ENCODE results near the gene RAPGEF2. TPM values are rescaled to one million over a fixed set of nuclear protein-coding genes. Genes with fewer than 3 reads are reported as not detected.

The RAPGEF2 gene
- total and polyA plus RNA-seq, 10 of the 15 experiments (the other 5 are each of a cell fraction or from before 2014, with no cell fraction given) = 0.31 to 24.0 (median 2.9) TPM

GRCh38 chr4:159303435-159303834 lies 200.6 kb downstream of the RAPGEF2 start (continued):
- TF ChIP-seq MXI1 (IDR thresholded peaks at IDR 0.05; ENCODE audit: low read depth, low read length) (no peak), PAX5 (IDR thresholded peaks at IDR 0.05; ENCODE audit: borderline replicate concordance, low read depth, low read length) (no peak), RELA (IDR thresholded peaks at IDR 0.05; ENCODE audit: borderline replicate concordance, partially characterized antibody) (no peak), IKZF2 (IDR thresholded peaks at IDR 0.05) (no peak)

- intact Hi-C loops (cut with micrococcal nuclease; ENCODE audit: unreplicated experiment) = no loop called here
- TF ChIP-seq BCL3 (IDR thresholded peaks at IDR 0.05; ENCODE audit: borderline replicate concordance, insufficient read depth, low read depth, low read length, poor library complexity, severe bottlenecking) = no peak
- TF ChIP-seq ZNF384 (IDR thresholded peaks at IDR 0.05; ENCODE audit: borderline replicate concordance, low read depth, low read length) = no peak
- no peak for TF ChIP-seq CREM (IDR thresholded peaks at IDR 0.05; ENCODE audit: low read depth)
- no peak for TF ChIP-seq PML (IDR thresholded peaks at IDR 0.05; ENCODE audit: low read length)
- no peak for TF ChIP-seq ZNF687 (IDR thresholded peaks at IDR 0.05)
- TF ChIP-seq YY1 (IDR thresholded peaks at IDR 0.05; ENCODE audit: low read depth, low read length) = no peak
- no peak for TF ChIP-seq CBFB (IDR thresholded peaks at IDR 0.05; ENCODE audit: low read depth)
- no peak for TF ChIP-seq MEF2B (IDR thresholded peaks at IDR 0.05; ENCODE audit: partially characterized antibody, poor library complexity, severe bottlenecking)
- no peak for TF ChIP-seq RUNX3 (IDR thresholded peaks at IDR 0.05; ENCODE audit: low read length)
- TF ChIP-seq POLR2AphosphoS2 (IDR thresholded peaks at IDR 0.05; ENCODE audit: low read depth, low read length) = no peak
- no peak for TF ChIP-seq ZBTB33 (IDR thresholded peaks at IDR 0.05)
- no peak for TF ChIP-seq SMAD5 (IDR thresholded peaks at IDR 0.05; ENCODE audit: low read depth)
- no peak for TF ChIP-seq SREBF2 (IDR thresholded peaks at IDR 0.05; ENCODE audit: low read length)
- no peak for TF ChIP-seq TCF3 (IDR thresholded peaks at IDR 0.05; ENCODE audit: borderline replicate concordance, insufficient read depth, low read depth, low read length)
- no peak for TF ChIP-seq YBX1 (IDR thresholded peaks at IDR 0.05)
- no peak for TF ChIP-seq IKZF2 (IDR thresholded peaks at IDR 0.05)
- ATAC-seq = no peak
- 98% methylated on average over 2 of the region's 2 CpGs for WGBS (ENCODE audit: insufficient coverage, insufficient replicate concordance, low lambda C conversion rate, missing lambda C conversion rate)
- H3K79me2 ChIP-seq (ENCODE audit: control insufficient read depth, insufficient read depth, low read length) = no peaks in the 10 kb centered on the region
- POLR2A ChIA-PET = no interaction called here
- H3K9ac ChIP-seq (ENCODE audit: control insufficient read depth, insufficient read depth, low read length) = no peak overlapping the region
- no peak overlapping the region for H3K4me3 ChIP-seq
- no peak overlapping the region for H3K27ac ChIP-seq (ENCODE audit: control insufficient read depth, insufficient read depth)
- H4K20me1 ChIP-seq (ENCODE audit: control insufficient read depth, insufficient read depth) = no peaks in the 10 kb centered on the region
- H3K27me3 ChIP-seq (replicated peaks in 1 of 2; ENCODE audit: control insufficient read depth in 2 of 2, insufficient read depth in 2 of 2, low read length in 1 of 2) = no peaks in the 10 kb centered on the region
- H3K4me2 ChIP-seq (ENCODE audit: control insufficient read depth, insufficient read depth) = no peak overlapping the region
- SMC1A ChIA-PET (ENCODE audit: uncharacterized antibody, unreplicated experiment) = no interaction called here
- CTCF ChIA-PET = no interaction called here
- FAIRE-seq = no peak
- no peak for DNase-seq (ENCODE audit: low read depth, low spot score)
- no TSS peak for BruUV-seq (replicated peaks)
- RAD21 ChIA-PET (ENCODE audit: unreplicated experiment) = no interaction called here
- no peak overlapping the region for H2AFZ ChIP-seq (ENCODE audit: control insufficient read depth, low read depth, low read length)
- in situ Hi-C loops (cut with MboI) = no loop called here
- peaks cover 2% of the 10 kb centered on the region; the same call in 1 of the 3 replicates for H3K9me3 ChIP-seq (replicated peaks; ENCODE audit: control insufficient read depth, insufficient read depth, low read length)
- H3K4me1 ChIP-seq (ENCODE audit: control insufficient read depth, insufficient read depth, low read length) = no peaks in the 10 kb centered on the region
- H3K36me3 ChIP-seq (ENCODE audit: control insufficient read depth in 2 of 2, insufficient read depth in 2 of 2, low read length in 1 of 2) = no peaks in the 10 kb centered on the region
Measured at GRCh38 chr4:159305129-159305528, 202.2 kb downstream of the RAPGEF2 start.
